NCI-H2227 treated with DMSO at 0.1 percent for 48 hours (cell line): Measurements from ENCODE around the gene ITPKB.
"Not testable (repeated sequence)": the region's sequence is repeated elsewhere in the genome, so short reads cannot be mapped to it uniquely, and the experiment has no call there.

ENCODE experiments used
- DNase-seq: peaks from one replicate; lab custom pipeline; 2025; lab: John Stamatoyannopoulos, UW

The ITPKB gene

DNA sequence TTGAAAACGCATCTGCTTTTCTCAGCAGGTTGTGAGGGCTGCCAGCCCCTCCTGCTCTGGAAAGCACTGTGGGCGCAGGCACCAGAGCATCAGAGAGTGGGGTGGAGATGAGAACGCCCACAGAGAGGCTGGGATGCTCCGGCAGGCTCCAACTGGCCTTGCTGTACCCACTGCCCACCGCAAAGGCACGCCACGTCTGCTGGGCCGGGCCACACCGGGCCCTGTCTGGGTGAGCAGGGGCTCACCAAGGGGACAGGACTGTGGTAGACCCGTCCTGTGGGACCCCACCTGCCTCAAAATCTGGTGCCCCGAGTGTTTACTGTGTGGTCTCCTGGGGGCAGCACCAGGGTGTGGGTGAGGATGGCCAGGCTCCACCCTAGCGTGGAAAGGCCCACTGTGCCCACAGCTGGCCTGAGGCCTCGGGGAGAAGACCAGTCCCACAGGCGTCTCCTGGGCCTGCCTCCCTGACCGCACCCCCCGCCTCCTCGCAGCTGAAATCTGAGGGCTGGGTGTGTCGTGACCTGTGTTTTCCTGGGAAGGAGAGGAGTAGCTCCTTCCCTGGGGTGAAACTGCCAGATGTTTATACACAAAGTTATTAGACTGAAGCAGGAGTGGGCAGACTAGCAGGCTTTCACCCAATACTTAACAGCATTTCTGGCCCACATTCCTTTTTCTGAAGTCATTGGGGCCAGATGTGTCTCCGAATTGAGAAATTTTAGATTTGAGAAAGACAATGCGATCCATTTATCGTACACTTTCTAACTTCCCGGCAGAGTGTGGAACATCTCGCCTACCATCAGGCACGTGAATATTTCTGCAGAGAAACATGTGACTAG is 136.7 kb downstream of the ITPKB start:
- no peak for DNase-seq

DNA sequence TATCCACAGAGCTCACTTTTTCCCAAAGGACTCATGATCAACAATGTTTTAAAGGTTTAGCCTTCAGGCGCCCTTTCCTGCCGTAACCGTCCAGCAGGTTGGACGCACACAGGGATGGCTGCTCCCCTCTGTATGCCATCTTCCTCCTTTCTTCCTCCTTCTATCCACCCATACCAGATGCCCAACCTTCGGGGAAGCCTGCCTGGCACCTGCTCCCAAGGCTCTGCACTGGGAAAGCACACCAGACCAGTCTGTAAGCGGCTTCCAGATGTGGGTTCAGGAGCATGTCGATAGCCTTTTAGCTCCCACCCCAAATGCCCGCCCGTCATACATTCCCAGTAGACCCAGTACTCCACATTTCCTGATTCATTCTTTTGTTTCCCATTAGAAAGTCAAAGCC is 137.6 kb downstream of the ITPKB start:
- DNase-seq, result no peak

DNA sequence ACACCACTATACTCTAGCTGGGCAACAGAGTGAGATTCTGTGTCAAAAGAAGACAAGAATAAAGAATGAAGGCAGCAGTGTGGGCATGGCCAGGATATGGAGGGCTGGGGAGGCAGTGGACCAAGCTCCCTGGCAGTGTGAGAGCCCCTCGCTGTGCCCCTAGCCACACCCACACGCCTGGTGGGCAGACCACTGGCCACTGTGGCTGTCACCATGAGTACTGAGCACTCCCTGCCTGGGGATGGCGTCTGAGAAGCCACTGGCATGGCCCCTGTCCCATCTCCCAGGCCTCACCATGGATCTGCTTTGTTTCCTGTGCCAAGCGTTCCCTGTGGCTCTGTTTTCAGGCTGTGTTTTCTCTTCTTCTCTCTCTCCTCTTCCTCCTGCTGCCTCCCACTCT is 138.8 kb downstream of the ITPKB start:
- DNase-seq, result no peak

DNA sequence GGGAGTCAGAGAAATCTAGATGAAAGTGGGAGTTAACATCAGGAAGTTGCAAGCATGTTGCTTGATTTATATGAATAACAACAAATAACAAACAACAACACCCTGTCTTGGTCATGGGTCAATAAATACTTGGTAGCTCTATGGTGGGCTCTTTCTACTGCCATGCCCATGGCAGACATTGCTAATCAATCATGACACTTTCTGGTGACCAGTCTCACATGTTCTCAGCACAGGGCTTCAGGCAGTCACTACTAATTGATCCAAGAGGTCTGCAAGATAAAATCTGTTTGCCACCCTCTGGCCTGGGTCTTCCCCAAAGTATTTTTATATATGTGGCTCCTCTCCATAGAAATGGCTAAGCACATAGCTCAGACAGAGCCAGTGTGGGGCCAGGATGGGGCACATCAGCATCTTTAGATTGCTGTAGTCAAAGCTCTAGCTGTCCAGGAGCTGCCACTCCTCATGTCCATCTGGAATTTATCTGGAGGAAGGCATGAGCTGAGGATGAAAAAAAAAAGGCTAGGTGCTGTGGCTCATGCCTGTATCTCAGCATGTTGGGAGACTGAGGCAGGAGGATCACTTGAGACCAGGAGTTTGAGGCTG is 139.3 kb downstream of the ITPKB start:
- no peak for DNase-seq

DNA sequence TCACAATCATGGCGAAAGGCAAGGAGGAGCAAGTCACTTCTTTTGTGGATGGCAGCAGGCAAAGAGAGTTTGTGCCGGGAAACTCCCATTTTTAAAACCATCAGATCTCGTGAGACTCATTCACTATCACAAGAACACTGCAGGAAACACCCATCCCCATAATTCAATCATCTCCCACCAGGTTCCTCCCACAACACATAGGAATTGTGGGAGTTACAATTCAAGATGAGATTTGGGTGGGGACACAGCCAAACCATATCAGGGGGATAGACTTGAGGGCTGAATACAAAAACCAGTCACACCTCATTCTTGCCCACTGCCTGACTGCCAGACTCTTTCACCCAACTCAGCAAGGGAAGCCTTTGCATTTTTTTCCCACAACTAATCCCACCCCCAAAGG is 140.1 kb downstream of the ITPKB start:
- not testable (repeated sequence) for DNase-seq

DNA sequence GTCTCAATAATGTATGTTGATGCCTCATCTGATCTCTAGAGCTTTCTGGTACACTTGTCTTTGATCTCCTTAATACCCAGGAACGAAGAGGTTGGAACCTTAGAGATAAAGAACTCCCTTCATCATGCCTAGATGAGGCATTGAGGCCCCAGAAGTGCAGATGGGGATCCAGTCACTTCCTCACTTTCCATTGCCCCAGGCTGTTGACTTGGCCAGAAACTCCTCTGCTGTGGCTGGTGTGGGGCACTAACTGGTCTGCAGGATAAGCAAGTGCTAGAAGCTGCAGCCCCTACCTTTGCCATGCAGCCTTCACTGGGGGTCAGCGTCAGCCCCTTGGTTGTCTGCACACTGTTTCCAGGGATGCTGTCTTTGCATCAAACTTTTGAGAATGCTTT is 140.6 kb downstream of the ITPKB start:
- no peak for DNase-seq

DNA sequence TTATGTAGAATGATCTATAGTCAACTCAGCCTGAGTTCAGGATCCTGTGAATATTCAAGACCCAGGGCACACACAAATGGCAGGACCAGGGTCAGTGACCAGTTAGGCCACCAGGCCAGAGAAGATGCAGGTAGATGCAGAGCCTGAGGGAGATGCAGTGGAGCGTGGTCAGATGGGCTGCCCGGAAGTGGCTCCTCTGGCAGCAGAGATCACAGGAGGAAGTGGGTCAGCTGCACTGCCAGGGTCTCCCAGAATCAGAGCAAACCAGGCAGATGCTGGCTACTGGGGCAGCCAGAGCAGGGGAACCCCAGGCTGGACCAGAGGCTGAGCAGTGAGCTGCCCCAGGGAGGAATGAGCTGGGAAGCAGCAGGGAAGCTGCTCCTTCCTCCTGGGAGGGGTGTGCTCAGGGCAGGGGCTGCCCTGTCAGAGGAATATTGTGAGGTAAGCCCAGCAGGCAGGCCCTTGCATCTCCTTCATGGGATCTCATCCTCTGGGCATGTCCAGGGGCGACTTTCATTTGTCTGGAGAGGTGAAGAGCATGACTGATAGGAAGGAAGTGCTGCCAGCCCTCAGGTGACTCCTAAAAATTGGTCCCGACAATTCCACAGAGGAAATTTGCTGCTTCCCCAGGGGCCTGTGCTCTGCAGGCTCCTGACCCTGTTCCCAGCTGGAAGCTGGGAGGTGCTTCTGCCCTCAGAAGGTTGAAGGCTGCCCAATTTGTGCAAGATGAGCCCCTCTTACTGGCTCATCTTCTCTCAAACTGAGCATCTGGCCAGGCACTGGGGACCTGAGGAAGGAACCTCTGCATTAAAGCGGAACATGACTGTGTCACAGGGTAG is 141.2 kb downstream of the ITPKB start:
- no peak for DNase-seq

DNA sequence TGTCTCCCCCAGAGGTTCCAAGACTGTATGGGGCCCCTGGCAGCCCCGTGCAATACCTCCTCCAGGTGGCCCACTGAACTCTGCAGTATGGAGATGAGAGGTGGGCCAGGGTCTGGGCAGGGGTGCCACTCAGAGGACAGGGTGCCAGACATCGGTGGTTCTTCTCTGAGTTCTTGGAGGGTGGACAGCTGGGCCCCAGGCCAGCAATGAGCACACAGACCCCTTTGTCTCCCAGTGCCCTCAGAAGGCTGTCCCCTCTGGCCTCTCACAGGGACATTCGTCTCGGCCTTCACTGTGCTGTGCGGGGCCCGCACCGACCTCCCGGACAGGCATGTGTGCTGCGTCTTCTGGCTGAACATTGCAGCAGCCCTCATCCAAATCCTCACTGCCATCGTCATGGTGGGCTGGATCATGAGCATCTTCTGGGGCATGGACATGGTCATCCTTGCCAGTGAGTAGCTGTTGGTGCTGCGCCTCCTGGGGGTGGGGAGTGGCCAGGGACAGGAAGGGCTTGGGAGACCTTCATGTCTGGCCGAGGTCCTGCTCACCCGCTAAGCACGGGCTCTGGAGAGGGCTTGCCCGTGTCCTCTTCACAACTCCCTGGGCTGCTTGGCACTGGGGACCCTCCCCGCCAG is 142.4 kb downstream of the ITPKB start:
- DNase-seq, result no peak

DNA sequence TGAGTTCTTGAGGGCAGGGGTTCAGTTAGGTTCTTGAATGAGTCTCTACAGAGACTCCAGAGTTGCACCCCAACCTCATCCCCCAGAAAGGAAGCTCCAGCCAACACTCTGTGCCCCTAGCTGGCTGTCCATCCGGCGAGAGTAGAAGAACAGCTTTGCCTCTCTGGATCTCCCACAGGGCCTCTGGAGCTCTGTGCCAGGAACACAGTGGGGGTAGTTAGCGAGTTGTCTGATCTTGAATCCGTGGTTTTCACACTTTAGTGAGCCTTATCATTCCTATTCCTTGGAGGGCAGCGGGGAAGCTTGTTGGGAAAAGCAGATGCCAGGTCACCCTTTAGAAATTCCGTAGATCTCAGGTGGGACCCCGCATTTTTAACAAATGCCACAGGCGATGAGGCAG is 145.5 kb downstream of the ITPKB start:
- DNase-seq, result no peak

DNA sequence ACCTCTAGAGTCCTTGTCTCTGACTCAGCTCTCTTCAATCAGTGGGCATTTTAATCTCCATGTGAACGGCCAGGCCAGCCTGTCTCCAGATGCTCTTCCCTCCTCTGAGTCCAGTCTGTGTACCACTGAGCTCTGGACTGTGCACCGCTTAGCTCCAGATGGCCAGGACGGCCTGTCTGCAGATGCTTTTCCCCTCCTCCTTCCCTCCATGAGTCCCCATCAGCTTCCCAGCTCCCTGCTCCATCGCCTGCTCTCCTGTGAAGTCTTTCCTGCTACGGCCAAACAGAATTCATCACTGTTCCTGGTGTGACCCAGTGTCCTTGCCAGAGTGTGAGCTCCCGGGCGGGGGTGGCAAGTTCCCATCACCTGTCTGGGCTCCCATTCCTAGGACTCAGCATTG is 148.5 kb downstream of the ITPKB start:
- DNase-seq, result no peak

DNA sequence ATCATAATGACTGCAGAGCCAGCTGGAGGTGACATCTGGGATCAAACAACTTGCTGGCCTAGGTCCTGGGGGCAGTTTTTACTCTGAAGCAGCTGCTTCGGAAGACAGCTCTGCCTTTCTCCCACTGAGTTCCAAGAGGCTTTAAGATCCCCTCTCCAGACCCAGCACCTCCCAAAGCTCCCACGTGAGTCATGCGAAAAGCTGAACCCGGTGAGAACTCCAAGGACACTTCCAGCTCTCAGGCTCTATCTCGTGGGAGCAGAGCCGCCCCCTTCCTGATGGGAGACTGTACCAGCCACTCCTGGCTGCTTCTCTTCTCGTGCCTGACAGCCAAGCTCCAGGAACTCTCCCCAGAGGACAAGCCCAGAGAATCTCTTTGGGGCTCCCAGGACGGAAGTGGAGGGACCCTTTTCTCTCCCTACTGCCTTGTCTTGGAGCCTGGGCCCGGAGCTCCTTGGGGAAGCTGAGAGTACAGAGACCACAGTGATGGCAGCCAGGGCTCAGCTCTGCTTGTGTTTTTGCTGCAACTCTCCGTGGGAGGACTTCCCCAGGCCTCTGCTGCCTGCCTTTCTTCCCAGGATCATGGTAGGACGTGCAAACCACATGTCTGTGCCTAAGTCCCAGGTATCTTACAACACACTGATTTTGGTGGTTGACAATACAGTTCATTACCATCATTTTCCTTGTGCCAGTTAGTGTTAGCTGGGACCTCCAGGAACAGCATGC is 149.9 kb downstream of the ITPKB start:
- DNase-seq, result no peak

DNA sequence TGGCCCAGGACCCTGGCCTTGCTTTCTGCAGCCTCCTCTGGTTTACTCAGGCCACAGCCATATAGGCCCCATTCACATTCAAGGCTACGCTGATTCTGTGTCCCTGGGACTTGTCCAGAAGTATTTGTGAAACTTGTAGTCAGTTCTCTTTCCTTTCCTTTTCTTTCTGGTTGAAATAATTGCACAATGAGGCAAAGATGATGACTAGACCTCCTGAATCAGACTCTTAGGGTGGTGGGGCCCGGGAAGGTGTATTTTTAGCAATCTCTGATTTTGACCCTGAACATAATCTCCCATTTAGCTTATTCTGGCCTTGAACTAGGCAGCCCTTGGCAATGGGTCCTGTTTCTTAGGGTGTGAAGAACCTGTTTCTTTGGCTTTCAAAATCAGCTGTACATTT is 150.6 kb downstream of the ITPKB start:
- DNase-seq, result no peak

DNA sequence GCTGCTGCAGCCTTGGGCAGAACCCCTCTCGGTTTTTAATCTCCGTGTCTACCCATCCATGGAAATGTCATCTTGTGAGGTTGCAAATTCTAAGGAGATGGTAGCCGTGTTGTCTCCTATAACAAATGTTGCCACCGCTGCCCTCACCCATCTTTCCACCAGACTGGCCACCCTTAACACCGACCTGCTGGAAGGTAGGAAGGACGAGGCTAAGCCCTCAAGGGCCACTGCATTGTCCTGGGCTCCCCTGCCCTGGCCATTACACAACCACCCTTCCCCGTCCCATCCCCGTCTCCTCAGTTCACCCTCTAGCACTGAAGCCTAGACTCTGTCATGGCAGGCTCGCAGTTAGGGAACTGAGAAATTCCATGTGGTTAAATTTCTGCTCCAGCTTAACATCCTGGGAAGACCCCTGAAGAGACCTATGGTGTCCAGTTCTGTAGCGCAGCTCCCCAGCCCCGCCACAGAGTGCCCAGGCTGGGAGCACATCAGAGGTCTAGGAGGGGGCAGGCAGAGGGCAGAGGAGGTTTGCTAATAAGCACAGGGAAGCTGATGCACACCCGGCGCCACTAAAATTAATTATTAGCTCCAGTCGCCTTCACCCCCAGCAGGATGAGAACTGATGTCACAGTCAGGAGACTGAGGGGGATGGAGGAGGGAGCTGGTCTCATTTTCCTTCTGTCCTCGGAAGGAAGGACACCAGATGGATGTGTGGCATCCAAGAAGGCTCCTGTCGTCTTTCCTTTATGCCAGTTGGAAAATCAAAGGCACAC is 152.2 kb downstream of the ITPKB start:
- DNase-seq, result no peak

DNA sequence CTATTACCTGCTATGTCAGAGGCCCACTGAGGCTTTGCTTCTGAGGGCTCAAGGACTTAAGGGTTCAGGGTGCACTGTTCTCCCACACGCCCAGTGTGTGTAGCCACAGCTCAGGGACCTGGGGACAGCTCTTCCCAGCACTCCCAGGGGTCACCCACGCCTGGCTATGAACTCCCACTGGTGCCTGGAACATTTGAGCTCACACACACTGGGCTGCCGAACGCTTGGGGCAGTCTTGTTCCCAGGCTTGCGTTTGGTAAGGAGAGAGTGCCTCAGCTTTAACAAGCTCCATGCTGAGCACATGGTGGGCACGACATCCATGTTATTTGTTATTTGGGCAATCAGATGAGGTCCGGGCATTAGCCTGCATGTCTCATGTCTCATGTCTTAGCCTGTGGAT is 153.0 kb downstream of the ITPKB start:
- no peak for DNase-seq

DNA sequence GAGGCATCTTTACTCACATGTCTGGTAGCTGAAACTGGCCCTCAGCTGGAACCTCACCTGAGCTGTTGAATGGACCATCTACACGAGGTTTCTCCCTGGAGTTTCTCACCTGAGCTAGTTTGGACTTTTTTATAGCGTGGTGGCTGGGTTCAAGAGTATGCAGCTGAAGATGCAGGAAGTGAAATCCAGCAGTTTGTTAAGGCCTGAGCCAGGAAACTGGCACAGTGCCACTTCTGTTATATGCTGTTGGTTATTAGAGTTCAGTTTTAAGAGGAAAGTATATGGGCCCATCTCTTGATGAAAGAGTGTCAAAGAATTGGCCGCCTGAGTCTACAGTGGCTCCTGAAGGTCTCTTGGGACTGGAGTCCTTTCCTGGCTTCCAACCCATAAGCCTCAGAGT is 154.9 kb downstream of the ITPKB start:
- DNase-seq, result no peak

DNA sequence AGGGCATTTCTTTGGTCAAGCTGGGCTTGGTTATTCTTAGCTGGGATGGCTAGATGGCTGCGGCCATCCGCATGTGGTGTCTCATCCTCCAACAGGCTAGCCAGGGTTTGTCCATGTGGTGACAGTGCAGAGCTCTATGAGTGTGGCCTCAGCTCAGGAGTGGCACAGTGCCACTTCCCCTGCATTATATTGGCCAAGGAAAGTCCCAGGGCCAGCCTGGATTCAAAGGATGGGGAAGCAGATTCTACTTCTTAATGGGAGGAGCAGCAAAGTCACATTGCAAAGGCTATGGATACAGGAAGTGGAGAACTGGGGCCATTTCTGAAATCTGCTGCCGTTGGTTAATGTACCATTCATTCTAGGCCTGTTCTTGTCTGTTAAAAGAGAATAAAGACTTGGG is 156.1 kb downstream of the ITPKB start:
- DNase-seq, result no peak
